SK-N-SH treated with all-trans-retinoic acid at 6 μM for 48 hours (cell line): ENCODE data around the gene VSTM4.

Experiments
- ATAC-seq: fragments of 200-7000 bp; cut with Tn5 transposase; 3 replicates; pipeline ENCODE4 v1.9.1; 2020; ENCODE audit warnings: mild to moderate bottlenecking, moderate library complexity
- ARNTL ChIP-seq: fragments of 450-650 bp; formaldehyde crosslinking; IDR thresholded peaks from 2 replicates; pipeline ENCODE4 v1.5.0; 2020; ENCODE audit warnings: low read depth, mild to moderate bottlenecking, moderate library complexity, borderline replicate concordance
- BACH2 ChIP-seq: fragments of 250-450 bp; sonication (Bioruptor Pico); IDR thresholded peaks from 2 replicates; pipeline ENCODE4 v1.9.0; 2021; ENCODE audit warnings: mild to moderate bottlenecking, borderline replicate concordance
- CSDC2 ChIP-seq: fragments of 250-450 bp; sonication (Bioruptor Pico); IDR thresholded peaks from 2 replicates; pipeline ENCODE4 v1.5.0; 2020; ENCODE audit warnings: mild to moderate bottlenecking, moderate library complexity
- CSRNP3 ChIP-seq: fragments of 250-450 bp; sonication (Bioruptor Pico); IDR thresholded peaks from 2 replicates; pipeline ENCODE4 v1.5.1; 2021; ENCODE audit warnings: mild to moderate bottlenecking, moderate library complexity
- ISL1 ChIP-seq: fragments of 250-450 bp; sonication (Bioruptor Pico); IDR thresholded peaks from 2 replicates; pipeline ENCODE4 v2.1.2; 2022; ENCODE audit warnings: mild to moderate bottlenecking, moderate library complexity
- OSR1 ChIP-seq: fragments of 250-450 bp; sonication (Bioruptor Pico); IDR thresholded peaks from 2 replicates; pipeline ENCODE4 v1.8.0; 2022; ENCODE audit warnings: moderate library complexity, mild to moderate bottlenecking, inconsistent platforms
- POU6F1 ChIP-seq: fragments of 250-450 bp; sonication (Bioruptor Pico); IDR thresholded peaks from 2 replicates; pipeline ENCODE4 v1.8.0; 2021; ENCODE audit warnings: low read depth, mild to moderate bottlenecking, moderate library complexity, borderline replicate concordance
- PPARA ChIP-seq: fragments of 250-450 bp; sonication (Bioruptor Pico); IDR thresholded peaks from 2 replicates; pipeline ENCODE4 v1.5.0; 2020; ENCODE audit warnings: mild to moderate bottlenecking, borderline replicate concordance
- SNAI2 ChIP-seq: fragments of 250-450 bp; sonication (Bioruptor Pico); IDR thresholded peaks from 2 replicates; pipeline ENCODE4 v1.5.0; 2020; ENCODE audit warnings: mild to moderate bottlenecking, moderate library complexity
- TCF4 ChIP-seq: fragments of 250-450 bp; sonication (Bioruptor Pico); IDR thresholded peaks from 2 replicates; pipeline ENCODE4 v1.8.0; 2021; ENCODE audit warnings: mild to moderate bottlenecking, moderate library complexity, borderline replicate concordance
- TOX ChIP-seq: fragments of 250-450 bp; sonication (Bioruptor Pico); IDR thresholded peaks from 2 replicates; pipeline ENCODE4 v1.8.0; 2021; ENCODE audit warnings: mild to moderate bottlenecking, moderate library complexity, borderline replicate concordance
- ZC3H10 ChIP-seq: fragments of 250-450 bp; sonication (Bioruptor Pico); IDR thresholded peaks from 2 replicates; pipeline ENCODE4 v1.5.1; 2021; ENCODE audit warnings: mild to moderate bottlenecking, moderate library complexity
- ZFP30 ChIP-seq: fragments of 450-650 bp; formaldehyde crosslinking; IDR thresholded peaks from 2 replicates; pipeline ENCODE4 v1.5.0; 2022; ENCODE audit warnings: mild to moderate bottlenecking, moderate library complexity
- ZNF70 ChIP-seq: fragments of 450-650 bp; formaldehyde crosslinking; IDR thresholded peaks from 2 replicates; pipeline ENCODE4 v1.5.0; 2020; ENCODE audit warnings: mild to moderate bottlenecking, moderate library complexity
- ZNF8 ChIP-seq: fragments of 450-650 bp; formaldehyde crosslinking; IDR thresholded peaks from 2 replicates; pipeline ENCODE4 v1.5.0; 2020; ENCODE audit warnings: mild to moderate bottlenecking, moderate library complexity
- TF ChIP-seq, protein P1 (sequence below): fragments of 250-450 bp; sonication (Bioruptor Pico); IDR thresholded peaks from 2 replicates; pipeline ENCODE4 v1.5.1; 2020; ENCODE audit warnings: low read depth, mild to moderate bottlenecking, moderate library complexity
- TF ChIP-seq, protein P2 (sequence below): fragments of 250-450 bp; sonication (Bioruptor Pico); IDR thresholded peaks from 2 replicates; pipeline ENCODE4 v1.8.0; 2020; ENCODE audit warnings: mild to moderate bottlenecking, moderate library complexity, borderline replicate concordance
- TF ChIP-seq, protein P3 (sequence below): fragments of 250-450 bp; sonication (Bioruptor Pico); IDR thresholded peaks from 2 replicates; pipeline ENCODE4 v1.5.0; 2020; ENCODE audit warnings: mild to moderate bottlenecking, moderate library complexity

Gene VSTM4

GRCh38 chr10:49136525-49136924, 21.2 kb upstream of the VSTM4 start (continued):
- TF ChIP-seq, protein P1, sequence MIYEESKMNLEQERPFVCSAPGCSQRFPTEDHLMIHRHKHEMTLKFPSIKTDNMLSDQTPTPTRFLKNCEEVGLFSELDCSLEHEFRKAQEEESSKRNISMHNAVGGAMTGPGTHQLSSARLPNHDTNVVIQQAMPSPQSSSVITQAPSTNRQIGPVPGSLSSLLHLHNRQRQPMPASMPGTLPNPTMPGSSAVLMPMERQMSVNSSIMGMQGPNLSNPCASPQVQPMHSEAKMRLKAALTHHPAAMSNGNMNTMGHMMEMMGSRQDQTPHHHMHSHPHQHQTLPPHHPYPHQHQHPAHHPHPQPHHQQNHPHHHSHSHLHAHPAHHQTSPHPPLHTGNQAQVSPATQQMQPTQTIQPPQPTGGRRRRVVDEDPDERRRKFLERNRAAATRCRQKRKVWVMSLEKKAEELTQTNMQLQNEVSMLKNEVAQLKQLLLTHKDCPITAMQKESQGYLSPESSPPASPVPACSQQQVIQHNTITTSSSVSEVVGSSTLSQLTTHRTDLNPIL (CRISPR knock-in tag) = no peak

DNA sequence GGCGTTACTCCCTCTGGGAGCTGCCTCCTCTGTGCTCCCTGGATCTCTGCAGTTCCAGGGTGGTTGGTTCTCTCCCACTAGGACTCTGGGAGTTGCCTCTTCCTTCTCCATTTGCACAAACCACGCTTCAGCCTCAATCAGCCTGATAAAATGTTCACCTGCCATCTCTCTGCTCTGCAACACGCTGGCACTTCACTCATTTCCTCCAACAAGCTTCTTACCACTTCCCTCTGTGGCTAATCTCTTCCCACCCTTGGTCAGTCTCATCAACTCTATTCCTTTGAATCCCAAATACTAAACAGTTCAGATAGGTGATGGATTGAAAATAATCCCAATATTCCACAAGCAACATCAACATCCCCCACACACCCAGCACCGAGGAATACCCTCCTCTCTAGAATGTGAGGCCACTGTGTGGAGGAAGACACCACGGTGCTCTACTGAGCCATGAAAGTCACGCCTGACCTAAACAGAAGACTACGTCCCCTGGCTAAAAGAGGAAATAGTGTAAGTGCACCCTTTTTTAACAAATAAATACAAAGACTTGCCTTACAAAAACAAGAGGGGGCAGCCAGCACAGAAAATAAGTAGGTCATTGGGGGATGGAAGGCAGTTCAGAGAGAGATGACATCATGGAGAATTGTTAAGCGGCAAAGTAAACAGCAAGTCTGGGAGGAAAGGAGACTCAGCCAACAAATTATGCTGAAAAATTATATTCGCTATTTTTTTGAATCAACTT, 20.4 kb upstream of the VSTM4 start:
- no peak for TF ChIP-seq ZC3H10
- no peak for TF ChIP-seq ARNTL
- no peak for TF ChIP-seq BACH2 (CRISPR knock-in tag)

GRCh38 chr10:49134327-49134726, 19.0 kb upstream of the VSTM4 start:
- TF ChIP-seq ZC3H10 (no peak), TOX (CRISPR knock-in tag) (no peak), SNAI2 (CRISPR knock-in tag) (no peak), PPARA (CRISPR knock-in tag) (no peak), POU6F1 (no peak), ZNF8 (CRISPR knock-in tag) (no peak), CSRNP3 (CRISPR knock-in tag) (no peak), ZFP30 (CRISPR knock-in tag) (no peak), OSR1 (no peak), ISL1 (CRISPR knock-in tag) (no peak), CSDC2 (CRISPR knock-in tag) (no peak), ARNTL (no peak), BACH2 (CRISPR knock-in tag) (no peak), ZNF70 (no peak), TCF4 (CRISPR knock-in tag) (no peak)
- TF ChIP-seq, protein P2, sequence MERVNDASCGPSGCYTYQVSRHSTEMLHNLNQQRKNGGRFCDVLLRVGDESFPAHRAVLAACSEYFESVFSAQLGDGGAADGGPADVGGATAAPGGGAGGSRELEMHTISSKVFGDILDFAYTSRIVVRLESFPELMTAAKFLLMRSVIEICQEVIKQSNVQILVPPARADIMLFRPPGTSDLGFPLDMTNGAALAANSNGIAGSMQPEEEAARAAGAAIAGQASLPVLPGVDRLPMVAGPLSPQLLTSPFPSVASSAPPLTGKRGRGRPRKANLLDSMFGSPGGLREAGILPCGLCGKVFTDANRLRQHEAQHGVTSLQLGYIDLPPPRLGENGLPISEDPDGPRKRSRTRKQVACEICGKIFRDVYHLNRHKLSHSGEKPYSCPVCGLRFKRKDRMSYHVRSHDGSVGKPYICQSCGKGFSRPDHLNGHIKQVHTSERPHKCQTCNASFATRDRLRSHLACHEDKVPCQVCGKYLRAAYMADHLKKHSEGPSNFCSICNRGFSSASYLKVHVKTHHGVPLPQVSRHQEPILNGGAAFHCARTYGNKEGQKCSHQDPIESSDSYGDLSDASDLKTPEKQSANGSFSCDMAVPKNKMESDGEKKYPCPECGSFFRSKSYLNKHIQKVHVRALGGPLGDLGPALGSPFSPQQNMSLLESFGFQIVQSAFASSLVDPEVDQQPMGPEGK = no peak
- TF ChIP-seq, protein P1 (CRISPR knock-in tag) = no peak
- TF ChIP-seq, protein P3, sequence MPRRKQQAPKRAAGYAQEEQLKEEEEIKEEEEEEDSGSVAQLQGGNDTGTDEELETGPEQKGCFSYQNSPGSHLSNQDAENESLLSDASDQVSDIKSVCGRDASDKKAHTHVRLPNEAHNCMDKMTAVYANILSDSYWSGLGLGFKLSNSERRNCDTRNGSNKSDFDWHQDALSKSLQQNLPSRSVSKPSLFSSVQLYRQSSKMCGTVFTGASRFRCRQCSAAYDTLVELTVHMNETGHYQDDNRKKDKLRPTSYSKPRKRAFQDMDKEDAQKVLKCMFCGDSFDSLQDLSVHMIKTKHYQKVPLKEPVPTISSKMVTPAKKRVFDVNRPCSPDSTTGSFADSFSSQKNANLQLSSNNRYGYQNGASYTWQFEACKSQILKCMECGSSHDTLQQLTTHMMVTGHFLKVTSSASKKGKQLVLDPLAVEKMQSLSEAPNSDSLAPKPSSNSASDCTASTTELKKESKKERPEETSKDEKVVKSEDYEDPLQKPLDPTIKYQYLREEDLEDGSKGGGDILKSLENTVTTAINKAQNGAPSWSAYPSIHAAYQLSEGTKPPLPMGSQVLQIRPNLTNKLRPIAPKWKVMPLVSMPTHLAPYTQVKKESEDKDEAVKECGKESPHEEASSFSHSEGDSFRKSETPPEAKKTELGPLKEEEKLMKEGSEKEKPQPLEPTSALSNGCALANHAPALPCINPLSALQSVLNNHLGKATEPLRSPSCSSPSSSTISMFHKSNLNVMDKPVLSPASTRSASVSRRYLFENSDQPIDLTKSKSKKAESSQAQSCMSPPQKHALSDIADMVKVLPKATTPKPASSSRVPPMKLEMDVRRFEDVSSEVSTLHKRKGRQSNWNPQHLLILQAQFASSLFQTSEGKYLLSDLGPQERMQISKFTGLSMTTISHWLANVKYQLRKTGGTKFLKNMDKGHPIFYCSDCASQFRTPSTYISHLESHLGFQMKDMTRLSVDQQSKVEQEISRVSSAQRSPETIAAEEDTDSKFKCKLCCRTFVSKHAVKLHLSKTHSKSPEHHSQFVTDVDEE (CRISPR knock-in tag) = no peak
- ATAC-seq = no peak

More for the DNA sequence above, 20.4 kb upstream of the VSTM4 start:
- no peak for ATAC-seq
